ENCODE measurements around the gene CXCL9. TPM values are rescaled to one million over a fixed set of nuclear protein-coding genes. Genes with fewer than 3 reads are reported as not detected.

Gene CXCL9
- total RNA-seq (ENCODE audit: low replicate concordance) = not detected in 2 replicates

DNA sequence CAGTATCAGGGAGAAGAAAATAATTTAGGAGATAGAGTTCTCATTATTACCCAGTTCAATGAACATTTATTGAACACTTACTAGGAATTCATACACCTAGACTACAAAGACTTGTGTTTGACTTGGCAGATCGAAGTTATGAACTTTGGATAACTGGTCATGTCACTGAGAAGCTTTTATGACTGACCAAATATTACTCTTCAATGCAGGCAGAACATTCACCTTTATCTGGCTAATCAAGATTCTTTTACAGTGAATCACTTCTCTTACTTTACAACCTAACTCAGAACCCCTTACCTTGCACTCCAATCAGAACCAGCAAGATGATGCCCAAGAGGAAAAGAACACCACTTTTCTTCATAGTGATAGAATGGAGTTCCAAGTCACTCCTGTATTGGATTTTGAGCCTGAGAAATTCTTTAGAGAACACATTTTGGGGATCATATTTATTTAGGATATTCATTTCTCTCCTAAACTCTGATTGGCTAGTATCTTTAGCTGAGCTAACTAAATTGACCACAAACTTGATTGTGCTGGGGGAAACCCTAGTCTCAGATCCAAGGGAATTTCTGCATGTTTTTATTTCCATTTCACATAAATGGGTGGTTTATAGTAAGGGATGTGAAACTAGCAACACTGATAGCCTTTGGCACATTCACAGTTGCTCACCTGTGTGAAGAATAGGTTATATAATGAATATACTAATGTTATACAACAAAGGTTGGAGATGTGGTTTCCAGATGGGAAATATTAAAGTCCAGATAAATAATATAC lies at the start of gene CXCL9:
Gene CXCL9, minus strand, starts transcription at position 421 of the 774 bp plus-strand sequence. Its CDS starts 60 bp downstream, at position 361.

DNA sequence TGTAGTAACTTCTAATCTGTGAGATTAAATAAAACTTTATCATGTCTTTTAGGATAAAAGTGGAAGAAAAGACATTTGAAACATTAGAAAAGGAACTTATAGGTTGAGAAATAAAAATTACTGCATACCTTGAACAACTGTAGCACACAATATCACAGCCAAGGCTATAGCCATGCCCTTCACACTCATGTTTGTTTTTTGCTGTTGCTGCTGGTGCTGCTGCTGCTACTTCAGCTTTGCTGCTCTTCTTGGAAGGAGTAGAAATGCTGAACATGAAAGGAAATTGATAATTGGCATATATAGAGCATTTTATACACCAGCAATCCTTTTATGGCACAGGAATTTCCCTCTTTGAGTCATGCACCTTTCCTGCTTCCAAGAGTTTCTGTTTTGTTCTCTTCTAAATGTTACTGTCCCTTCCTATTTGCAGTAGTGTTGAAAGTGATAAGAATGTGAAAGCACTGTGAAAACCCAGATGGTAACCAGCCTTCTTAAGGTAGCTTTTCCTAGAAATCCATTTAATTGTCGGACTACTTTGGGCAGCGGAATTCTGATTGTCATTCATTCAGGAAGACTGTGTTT lies 28.6 kb upstream of the CXCL9 start, which contains the start of gene CXCL11:
Gene CXCL11, minus strand, starts transcription at position 272 of the 582 bp plus-strand sequence. Its CDS starts 83 bp downstream, at position 189.

DNA sequence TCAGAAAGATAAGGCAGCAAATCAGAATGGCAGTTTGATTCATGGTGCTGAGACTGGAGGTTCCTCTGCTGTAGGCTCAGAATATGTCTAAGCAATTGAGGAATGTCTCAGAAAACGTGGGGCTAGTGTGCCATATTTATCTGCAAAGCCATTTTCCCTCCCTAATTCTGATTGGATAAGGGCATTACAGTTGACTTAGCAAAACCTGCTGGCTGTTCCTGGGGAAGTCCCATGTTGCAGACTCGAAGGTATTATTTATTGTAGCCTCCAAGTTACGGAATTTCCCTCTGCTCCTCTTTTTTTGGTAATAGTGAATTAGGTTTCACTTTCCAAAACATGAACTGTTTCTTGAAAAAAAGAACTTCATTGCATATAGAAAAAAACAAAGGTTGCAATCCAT lies 16.1 kb upstream of the CXCL9 start, which contains the start of gene CXCL10:
Gene CXCL10, minus strand, starts transcription at position 109 of the 400 bp plus-strand sequence. Its CDS starts 66 bp downstream, at position 43.

Other genes starting within 250 kb of the CXCL9 start
- not detected in 2 replicates for gene PPEF2, start 105.1 kb downstream of the CXCL9 start, total RNA-seq (ENCODE audit: low replicate concordance)
- gene NAAA, start 66.5 kb downstream of the CXCL9 start, total RNA-seq (ENCODE audit: low replicate concordance) = 14.5 and 20.0 TPM in 2 replicates
- gene SDAD1, start 16.6 kb downstream of the CXCL9 start, total RNA-seq (ENCODE audit: low replicate concordance) = 16.0 and 19.0 TPM in 2 replicates
- gene CXCL10, start 16.0 kb upstream of the CXCL9 start, total RNA-seq (ENCODE audit: low replicate concordance) = not detected in 2 replicates
- gene CXCL11, start 28.6 kb upstream of the CXCL9 start, total RNA-seq (ENCODE audit: low replicate concordance) = not detected in 2 replicates
- not detected in 2 replicates for gene ART3, start 67.2 kb upstream of the CXCL9 start, total RNA-seq (ENCODE audit: low replicate concordance)
- 42.5 and 54.3 TPM in 2 replicates for gene NUP54, start 140.9 kb upstream of the CXCL9 start, total RNA-seq (ENCODE audit: low replicate concordance)
- gene SCARB2, start 206.3 kb upstream of the CXCL9 start, total RNA-seq (ENCODE audit: low replicate concordance) = 242 and 693 TPM in 2 replicates
- 0.45 and 1.9 TPM in 2 replicates for gene FAM47E, start 244.2 kb upstream of the CXCL9 start, total RNA-seq (ENCODE audit: low replicate concordance)